OCI-LY1 (cell line): ENCODE measurements around the gene MYH7.

Experiments used
- H2AFZ ChIP-seq: fragments of 200-600 bp; sonication (generic), shearing (Covaris generic); 2 replicates; pipeline ENCODE4 v1.6.0; 2014; ENCODE audit warnings: antibody characterized with exemption, mild to moderate bottlenecking, low read length
- H3F3A ChIP-seq: fragments of 200-600 bp; sonication (generic), shearing (Covaris generic); 2 replicates; pipeline ENCODE4 v1.6.0; 2014; ENCODE audit warnings: mild to moderate bottlenecking, antibody characterized with exemption, low read length, moderate library complexity; ENCODE audit not compliant: insufficient read depth
- H3K27ac ChIP-seq: fragments of 200-600 bp; sonication (generic); 2 replicates; pipeline ENCODE4 v1.5.1; 2014; ENCODE audit warnings: low read length, mixed run types, mild to moderate bottlenecking, low read depth; ENCODE audit not compliant: poor library complexity, severe bottlenecking
- H3K27me3 ChIP-seq: fragments of 200-600 bp; sonication (generic); 2 replicates; pipeline ENCODE4 v1.6.0; 2014; ENCODE audit warnings: antibody characterized with exemption, mild to moderate bottlenecking, low read length, moderate library complexity; ENCODE audit not compliant: insufficient read depth
- H3K36me3 ChIP-seq: fragments of 200-600 bp; sonication (generic); 2 replicates; pipeline ENCODE4 v1.6.1; 2014; ENCODE audit warnings: mild to moderate bottlenecking, antibody characterized with exemption, low read length, moderate library complexity, mixed read lengths; ENCODE audit not compliant: insufficient read depth
- H3K4me1 ChIP-seq: fragments of 200-600 bp; sonication (generic); 2 replicates; pipeline ENCODE4 v1.5.1; 2014; ENCODE audit warnings: mild to moderate bottlenecking, low read length, moderate library complexity; ENCODE audit not compliant: insufficient read depth, severe bottlenecking
- H3K4me2 ChIP-seq: fragments of 200-600 bp; sonication (generic), shearing (Covaris generic); 2 replicates; pipeline ENCODE4 v1.6.1; 2014; ENCODE audit warnings: low read length
- H3K4me3 ChIP-seq: fragments of 200-600 bp; sonication (generic); 2 replicates; pipeline ENCODE4 v1.5.1; 2014; ENCODE audit warnings: low read length, low read depth, mild to moderate bottlenecking, mixed read lengths; ENCODE audit not compliant: poor library complexity, severe bottlenecking
- H3K79me2 ChIP-seq: fragments of 200-600 bp; shearing (Covaris generic); 2 replicates; pipeline ENCODE4 v1.6.1; 2016; ENCODE audit warnings: mixed run types, low read length, mixed read lengths; ENCODE audit not compliant: insufficient read depth
- H3K9ac ChIP-seq: fragments of 200-600 bp; sonication (generic), shearing (Covaris generic); 2 replicates; pipeline ENCODE4 v1.6.1; 2014; ENCODE audit warnings: mild to moderate bottlenecking, low read length, mixed read lengths
- H3K9me2 ChIP-seq: fragments of 200-600 bp; sonication (generic), shearing (Covaris generic); 2 replicates; pipeline ENCODE4 v1.6.1; 2014; ENCODE audit warnings: low read depth, mild to moderate bottlenecking, low read length, mixed read lengths
- H3K9me3 ChIP-seq: fragments of 200-600 bp; shearing (Covaris generic); 2 replicates; pipeline ENCODE4 v1.6.1; 2014; ENCODE audit warnings: low read length, mixed read lengths
- H4K20me1 ChIP-seq: fragments of 200-600 bp; sonication (generic), shearing (Covaris generic); 2 replicates; pipeline ENCODE4 v1.6.0; 2016; ENCODE audit warnings: mild to moderate bottlenecking, low read length; ENCODE audit not compliant: insufficient read depth
- EZH2 ChIP-seq: fragments of 200-600 bp; sonication (generic), shearing (Covaris generic); IDR thresholded peaks from 2 replicates; pipeline ENCODE4 v1.8.0; 2017; ENCODE audit warnings: borderline replicate concordance, mixed run types, mild to moderate bottlenecking, antibody characterized with exemption, low read length, moderate library complexity, mixed read lengths
- TF ChIP-seq, protein P1 (sequence below): fragments of 200-600 bp; sonication (generic), shearing (Covaris generic); IDR thresholded peaks from 2 replicates; pipeline ENCODE4 v1.5.1; 2017; ENCODE audit warnings: mild to moderate bottlenecking, antibody characterized with exemption, low read length, moderate library complexity, mixed read lengths

MYH7 gene

GRCh38 chr14:23436327-23437132 lies 1.1 kb upstream of the MYH7 start:
- no peak overlapping the region for H3K9ac ChIP-seq
- no peak overlapping the region for H3K27ac ChIP-seq
- no peaks in the 10 kb centered on the region for H3K9me2 ChIP-seq
- no peaks in the 10 kb centered on the region for H4K20me1 ChIP-seq
- H3K4me2 ChIP-seq: no peak overlapping the region
- H3K9me3 ChIP-seq: no peaks in the 10 kb centered on the region
- H3K36me3 ChIP-seq: no peaks in the 10 kb centered on the region
- H3K79me2 ChIP-seq: no peaks in the 10 kb centered on the region
- no peak overlapping the region for H2AFZ ChIP-seq
- peaks cover 13% of the 10 kb centered on the region for H3K27me3 ChIP-seq
- no peaks in the 10 kb centered on the region for H3F3A ChIP-seq
- no peaks in the 10 kb centered on the region for H3K4me1 ChIP-seq
- no peak overlapping the region for H3K4me3 ChIP-seq
- no peak for TF ChIP-seq EZH2
- TF ChIP-seq, protein P1, sequence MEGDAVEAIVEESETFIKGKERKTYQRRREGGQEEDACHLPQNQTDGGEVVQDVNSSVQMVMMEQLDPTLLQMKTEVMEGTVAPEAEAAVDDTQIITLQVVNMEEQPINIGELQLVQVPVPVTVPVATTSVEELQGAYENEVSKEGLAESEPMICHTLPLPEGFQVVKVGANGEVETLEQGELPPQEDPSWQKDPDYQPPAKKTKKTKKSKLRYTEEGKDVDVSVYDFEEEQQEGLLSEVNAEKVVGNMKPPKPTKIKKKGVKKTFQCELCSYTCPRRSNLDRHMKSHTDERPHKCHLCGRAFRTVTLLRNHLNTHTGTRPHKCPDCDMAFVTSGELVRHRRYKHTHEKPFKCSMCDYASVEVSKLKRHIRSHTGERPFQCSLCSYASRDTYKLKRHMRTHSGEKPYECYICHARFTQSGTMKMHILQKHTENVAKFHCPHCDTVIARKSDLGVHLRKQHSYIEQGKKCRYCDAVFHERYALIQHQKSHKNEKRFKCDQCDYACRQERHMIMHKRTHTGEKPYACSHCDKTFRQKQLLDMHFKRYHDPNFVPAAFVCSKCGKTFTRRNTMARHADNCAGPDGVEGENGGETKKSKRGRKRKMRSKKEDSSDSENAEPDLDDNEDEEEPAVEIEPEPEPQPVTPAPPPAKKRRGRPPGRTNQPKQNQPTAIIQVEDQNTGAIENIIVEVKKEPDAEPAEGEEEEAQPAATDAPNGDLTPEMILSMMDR: no peak

- Histone ChIP-seq H3K4me2 (no peak overlapping the region), H3K36me3 (no peaks in the 10 kb centered on the region), H3K27ac (no peak overlapping the region), H3K9me2 (no peaks in the 10 kb centered on the region), H3K4me3 (no peak overlapping the region), H3K9ac (no peak overlapping the region), H2AFZ (no peak overlapping the region), H3K4me1 (no peaks in the 10 kb centered on the region), H4K20me1 (no peaks in the 10 kb centered on the region), H3K27me3 (0 out of 2 replicates have a peak, but pooled peaks cover 4% of the 10 kb centered on the region), H3K79me2 (no peaks in the 10 kb centered on the region), H3F3A (no peaks in the 10 kb centered on the region), H3K9me3 (no peaks in the 10 kb centered on the region)
- TF ChIP-seq EZH2: no peak
- TF ChIP-seq, protein P1: no peak
Observed at GRCh38 chr14:23434488-23435222, 805 bp downstream of the MYH7 start.

- Histone ChIP-seq H3K36me3 (no peaks in the 10 kb centered on the region), H3K9me3 (no peaks in the 10 kb centered on the region), H2AFZ (no peak overlapping the region), H3K4me2 (no peak overlapping the region), H3K9me2 (no peaks in the 10 kb centered on the region), H3F3A (no peaks in the 10 kb centered on the region), H3K4me1 (no peaks in the 10 kb centered on the region), H3K4me3 (no peak overlapping the region), H4K20me1 (no peaks in the 10 kb centered on the region), H3K79me2 (no peaks in the 10 kb centered on the region), H3K27ac (no peak overlapping the region), H3K9ac (no peak overlapping the region), H3K27me3 (0 out of 2 replicates have a peak, but pooled peaks cover 4% of the 10 kb centered on the region)
- TF ChIP-seq, protein P1: no peak
Observed at GRCh38 chr14:23433457-23433856, 2.0 kb downstream of the MYH7 start.
